Tibial nerve (tissue), 4 donors: Measurements from ENCODE around the gene SLC12A8.

Experiments used
- CTCF ChIP-seq, 5 experiments: fragments of 200-600 bp in 3 of 5; fragments of 450-650 bp in 2 of 5; sonication (generic) in 3 of 5; IDR thresholded peaks; one replicate each; pipeline ENCODE4 v1.5.1; 2016 to 2019; ENCODE audit warnings: antibody characterized with exemption in 5 of 5, mild to moderate bottlenecking in 3 of 5, moderate library complexity in 2 of 5
- EP300 ChIP-seq, 2 donors: sonication (generic); formaldehyde crosslinking; IDR thresholded peaks; one replicate each; pipeline ENCODE4 v1.6.1; 2017; ENCODE audit warnings: antibody characterized with exemption in 2 of 2, mild to moderate bottlenecking in 1 of 2
- POLR2A ChIP-seq, 2 donors: fragments of 450-650 bp; IDR thresholded peaks; one replicate each; pipeline ENCODE4 v1.6.1; 2017; ENCODE audit warnings: antibody characterized with exemption in 2 of 2, mild to moderate bottlenecking in 2 of 2, moderate library complexity in 2 of 2

- TF ChIP-seq CTCF (IDR thresholded peaks at IDR 0.05) (no peak), EP300 (IDR thresholded peaks at IDR 0.05) (no peak), POLR2A (IDR thresholded peaks at IDR 0.05) (no peak)
Measured at GRCh38 chr3:125229168-125229567, 16.6 kb upstream of the SLC12A8 start.
